ENCODE data around the gene NKX2-1. TPM values are rescaled to one million over a fixed set of nuclear protein-coding genes. Genes with fewer than 3 reads are reported as not detected.
"Not testable (repeated sequence)": the region's sequence is repeated elsewhere in the genome, so short reads cannot be mapped to it uniquely, and the experiment has no call there.

The NKX2-1 gene
- total RNA-seq = not detected
- long read RNA-seq = 0 reads

GRCh38 chr14:36519431-36520321 lies at the start of gene NKX2-1:
Gene NKX2-1 (minus strand): TSS chr14:36520232. CDS start chr14:36520129, 103 bp downstream.
- DNase-seq = no peak
- ATAC-seq = no peak
- intact Hi-C loops (cut with micrococcal nuclease) = no loop called here

- intact Hi-C loops (cut with micrococcal nuclease) = loop anchor here (10.0 kb wide), 1 partner anchor 388 kb away; no protein-coding TSS in a partner anchor
- ATAC-seq (no peak), DNase-seq (no peak)
These were observed 36.9 kb upstream of the NKX2-1 start for GRCh38 chr14:36556811-36557433.

- ATAC-seq = no peak
- no peak for DNase-seq
- intact Hi-C loops (cut with micrococcal nuclease) = loop anchor here (10.0 kb wide), 1 partner anchor 389 kb away; no protein-coding TSS in a partner anchor
These were observed 36.1 kb upstream of the NKX2-1 start for GRCh38 chr14:36555998-36556743.

- no peak for ATAC-seq
- no peak for DNase-seq
- intact Hi-C loops (cut with micrococcal nuclease) = loop anchor here (10.0 kb wide), 1 partner anchor 391 kb away; no protein-coding TSS in a partner anchor
These were observed 33.7 kb upstream of the NKX2-1 start for GRCh38 chr14:36553656-36554260.

GRCh38 chr14:36550899-36551298 lies 30.9 kb upstream of the NKX2-1 start:
- intact Hi-C loops (cut with micrococcal nuclease) = loop anchor here (10.0 kb wide), 1 partner anchor 394 kb away; no protein-coding TSS in a partner anchor
- ATAC-seq (no peak), DNase-seq (no peak)

GRCh38 chr14:36544280-36544679 lies 24.2 kb upstream of the NKX2-1 start:
- DNase-seq; intact Hi-C loops (cut with micrococcal nuclease); ATAC-seq: not testable (repeated sequence)

GRCh38 chr14:36538051-36538450 lies 18.0 kb upstream of the NKX2-1 start:
- ATAC-seq = no peak
- DNase-seq = no peak
- intact Hi-C loops (cut with micrococcal nuclease) = no loop called here

GRCh38 chr14:36529062-36529461 lies 9.0 kb upstream of the NKX2-1 start:
- intact Hi-C loops (cut with micrococcal nuclease) = no loop called here
- no peak for ATAC-seq
- no peak for DNase-seq

GRCh38 chr14:36525746-36526099 lies 5.7 kb upstream of the NKX2-1 start:
- intact Hi-C loops (cut with micrococcal nuclease) = no loop called here
- DNase-seq = no peak
- no peak for ATAC-seq

- ATAC-seq = no peak
- no peak for DNase-seq
- intact Hi-C loops (cut with micrococcal nuclease) = no loop called here
These were observed 5.1 kb upstream of the NKX2-1 start for GRCh38 chr14:36524874-36525745.

- intact Hi-C loops (cut with micrococcal nuclease) = no loop called here
- no peak for DNase-seq
- no peak for ATAC-seq
These were observed 4.3 kb upstream of the NKX2-1 start for GRCh38 chr14:36524220-36524837.

- no peak for DNase-seq
- ATAC-seq = no peak
- intact Hi-C loops (cut with micrococcal nuclease) = no loop called here
These were observed 3.1 kb upstream of the NKX2-1 start for GRCh38 chr14:36522972-36523715.

- intact Hi-C loops (cut with micrococcal nuclease) = no loop called here
- DNase-seq (no peak), ATAC-seq (no peak)
These were observed 2.4 kb upstream of the NKX2-1 start for GRCh38 chr14:36522347-36522971.

- ATAC-seq (no peak), DNase-seq (no peak)
- intact Hi-C loops (cut with micrococcal nuclease) = no loop called here
These were observed 1.7 kb upstream of the NKX2-1 start for GRCh38 chr14:36521598-36522345.

GRCh38 chr14:36520601-36521525 lies 831 bp upstream of the NKX2-1 start:
- ATAC-seq = peak; percentile 50
- DNase-seq = peak; percentile 37
- intact Hi-C loops (cut with micrococcal nuclease) = no loop called here

All from left ventricle myocardium superior (tissue), 1 donor.